Activated CD4-positive, alpha-beta memory T cell treated with anti-CD3 and anti-CD28 coated beads, Interleukin-2, amount 10 ng/mL, durations not matched to agents 7 days and 5 days (primary cell): ENCODE measurements around the gene FAM210A. TPM values are rescaled to one million over a fixed set of nuclear protein-coding genes. Genes with fewer than 3 reads are reported as not detected.
"Not testable (repeated sequence)": the region's sequence is repeated elsewhere in the genome, so short reads cannot be mapped to it uniquely, and the experiment has no call there.

ENCODE experiments used
- CTCF ChIA-PET: fragments of 350-600 bp; sonication (Branson Sonifier 250); formaldehyde crosslinking; loops from one replicate; lab custom pipeline; 2021; ENCODE audit warnings: antibody characterized with exemption, inconsistent platforms; lab: Charles Lee
- POLR2A ChIA-PET: fragments of 350-600 bp; sonication (Branson Sonifier 250); formaldehyde crosslinking; loops from one replicate; lab custom pipeline; 2021; ENCODE audit warnings: antibody characterized with exemption; lab: Charles Lee
- DNase-seq: peaks from one replicate; pipeline ENCODE4 v3.0.0-alpha.2; 2020
- H3K27ac Mint-ChIP-seq: one replicate; pipeline ENCODE4 v1.8.0; 2021; ENCODE audit warnings: mild to moderate bottlenecking, mixed read lengths
- H3K27me3 Mint-ChIP-seq: one replicate; pipeline ENCODE4 v1.8.0; 2021; ENCODE audit warnings: mixed read lengths
- H3K36me3 Mint-ChIP-seq: one replicate; pipeline ENCODE4 v1.8.0; 2021; ENCODE audit warnings: low read depth, mixed read lengths
- H3K4me1 Mint-ChIP-seq: one replicate; pipeline ENCODE4 v1.8.0; 2021; ENCODE audit warnings: mixed read lengths
- H3K4me3 Mint-ChIP-seq: one replicate; pipeline ENCODE4 v1.8.0; 2021; ENCODE audit warnings: mild to moderate bottlenecking, mixed read lengths
- H3K9me3 Mint-ChIP-seq: one replicate; pipeline ENCODE4 v1.8.0; 2021; ENCODE audit warnings: mixed read lengths
- total RNA-seq, 2 experiments: library from RNA; stranded (reverse); gene quantifications; one replicate each; pipeline ENCODE4 v1.2.3, GENCODE V29; 2021

The FAM210A gene
- total RNA-seq, 2 experiments from 2014 or later, result 22.2 to 22.4 TPM

- H3K27me3 Mint-ChIP-seq, result no peaks in the 10 kb centered on the region
- peaks cover 38% of the 10 kb centered on the region for H3K36me3 Mint-ChIP-seq
- CTCF ChIA-PET, result interaction anchor here (1.0 kb wide), 1 partner anchor 117 kb away, joined by 3 read pairs; no protein-coding TSS in a partner anchor
- peak overlapping the region; percentile 72 for H3K4me3 Mint-ChIP-seq
- POLR2A ChIA-PET, result interaction anchor here (0.6 to 1.8 kb wide), 5 partner anchors 10 to 288 kb away, joined by 3 to 16 read pairs (median 4); no protein-coding TSS in a partner anchor
- H3K9me3 Mint-ChIP-seq, result no peaks in the 10 kb centered on the region
- no peak for DNase-seq
- peaks cover 62% of the 10 kb centered on the region for H3K4me1 Mint-ChIP-seq
- H3K27ac Mint-ChIP-seq, result peak overlapping the region; percentile 88
Observed at GRCh38 chr18:13725566-13726231, 659 bp downstream of the FAM210A start.

- no peak for DNase-seq
- POLR2A ChIA-PET, result no interaction called here
- Mint-ChIP-seq H3K27ac (no peak overlapping the region), H3K4me1 (peaks cover 32% of the 10 kb centered on the region), H3K9me3 (peaks cover 9% of the 10 kb centered on the region), H3K27me3 (no peaks in the 10 kb centered on the region), H3K4me3 (no peak overlapping the region), H3K36me3 (peaks cover 49% of the 10 kb centered on the region)
- CTCF ChIA-PET, result no interaction called here
Observed at GRCh38 chr18:13720847-13721246, 5.5 kb downstream of the FAM210A start.

GRCh38 chr18:13720123-13720522 lies 6.2 kb downstream of the FAM210A start:
- DNase-seq, result no peak
- peaks cover 44% of the 10 kb centered on the region for H3K36me3 Mint-ChIP-seq
- CTCF ChIA-PET, result no interaction called here
- peaks cover 9% of the 10 kb centered on the region for H3K9me3 Mint-ChIP-seq
- POLR2A ChIA-PET, result no interaction called here
- no peaks in the 10 kb centered on the region for H3K27me3 Mint-ChIP-seq
- H3K4me1 Mint-ChIP-seq, result peaks cover 25% of the 10 kb centered on the region
- H3K27ac Mint-ChIP-seq, result no peak overlapping the region
- H3K4me3 Mint-ChIP-seq, result no peak overlapping the region

- Mint-ChIP-seq H3K36me3 (peaks cover 31% of the 10 kb centered on the region), H3K27me3 (no peaks in the 10 kb centered on the region), H3K9me3 (peaks cover 9% of the 10 kb centered on the region), H3K27ac (no peak overlapping the region), H3K4me1 (peaks cover 6% of the 10 kb centered on the region), H3K4me3 (no peak overlapping the region)
- POLR2A ChIA-PET, result no interaction called here
- CTCF ChIA-PET, result no interaction called here
- DNase-seq, result no peak
Observed at GRCh38 chr18:13716916-13717315, 9.4 kb downstream of the FAM210A start.

- H3K27ac Mint-ChIP-seq, result no peak overlapping the region
- H3K27me3 Mint-ChIP-seq, result no peaks in the 10 kb centered on the region
- H3K4me3 Mint-ChIP-seq, result no peak overlapping the region
- peaks cover 33% of the 10 kb centered on the region for H3K36me3 Mint-ChIP-seq
- DNase-seq, result no peak
- POLR2A ChIA-PET, result interaction anchor here (0.7 kb wide), 1 partner anchor 11 kb away, joined by 3 read pairs; the partner anchor contains the start of genes FAM210A and RNMT
- H3K4me1 Mint-ChIP-seq, result peaks cover 2% of the 10 kb centered on the region
- CTCF ChIA-PET, result no interaction called here
- peaks cover 16% of the 10 kb centered on the region for H3K9me3 Mint-ChIP-seq
Observed at GRCh38 chr18:13715330-13715729, 11.0 kb downstream of the FAM210A start.

GRCh38 chr18:13713455-13714055 lies 12.8 kb downstream of the FAM210A start:
- no peaks in the 10 kb centered on the region for H3K27me3 Mint-ChIP-seq
- CTCF ChIA-PET, result no interaction called here
- no peak for DNase-seq
- H3K36me3 Mint-ChIP-seq, result peaks cover 35% of the 10 kb centered on the region
- H3K4me3 Mint-ChIP-seq, result no peak overlapping the region
- H3K9me3 Mint-ChIP-seq, result peaks cover 21% of the 10 kb centered on the region
- POLR2A ChIA-PET, result no interaction called here
- no peaks in the 10 kb centered on the region for H3K4me1 Mint-ChIP-seq
- H3K27ac Mint-ChIP-seq, result no peak overlapping the region

GRCh38 chr18:13712400-13713131 lies 13.8 kb downstream of the FAM210A start:
- Mint-ChIP-seq H3K27me3 (no peaks in the 10 kb centered on the region), H3K4me1 (no peaks in the 10 kb centered on the region)
- CTCF ChIA-PET, result no interaction called here

GRCh38 chr18:13710414-13710831 lies 15.9 kb downstream of the FAM210A start:
- no peak overlapping the region for H3K27ac Mint-ChIP-seq
- POLR2A ChIA-PET, result no interaction called here

More at GRCh38 chr18:13712400-13713131, 13.8 kb downstream of the FAM210A start:
- Mint-ChIP-seq H3K36me3 (peaks cover 35% of the 10 kb centered on the region), H3K4me3 (no peak overlapping the region), H3K9me3 (peaks cover 15% of the 10 kb centered on the region), H3K27ac (no peak overlapping the region)
- no peak for DNase-seq
- POLR2A ChIA-PET, result no interaction called here

GRCh38 chr18:13703899-13704298 lies 22.5 kb downstream of the FAM210A start:
- ChIA-PET CTCF (no interaction called here), POLR2A (no interaction called here)
- H3K4me3 Mint-ChIP-seq, result no peak overlapping the region
- H3K4me1 Mint-ChIP-seq, result no peaks in the 10 kb centered on the region
- peaks cover 66% of the 10 kb centered on the region for H3K36me3 Mint-ChIP-seq
- peaks cover 47% of the 10 kb centered on the region for H3K9me3 Mint-ChIP-seq
- H3K27ac Mint-ChIP-seq, result no peak overlapping the region
- H3K27me3 Mint-ChIP-seq, result no peaks in the 10 kb centered on the region
- DNase-seq, result no peak

More at GRCh38 chr18:13710414-13710831, 15.9 kb downstream of the FAM210A start:
- Mint-ChIP-seq H3K27me3 (no peaks in the 10 kb centered on the region), H3K9me3 (peaks cover 20% of the 10 kb centered on the region), H3K4me1 (no peaks in the 10 kb centered on the region), H3K36me3 (peaks cover 39% of the 10 kb centered on the region), H3K4me3 (no peak overlapping the region)
- DNase-seq, result no peak
- CTCF ChIA-PET, result interaction anchor here (1.2 kb wide), 1 partner anchor 12 kb away, joined by 3 read pairs; no protein-coding TSS in a partner anchor

- ChIA-PET POLR2A (no interaction called here), CTCF (no interaction called here)
- Mint-ChIP-seq H3K27me3 (no peaks in the 10 kb centered on the region), H3K4me3 (no peak overlapping the region), H3K27ac (no peak overlapping the region), H3K4me1 (peaks cover 2% of the 10 kb centered on the region), H3K9me3 (peaks cover 42% of the 10 kb centered on the region), H3K36me3 (peaks cover 61% of the 10 kb centered on the region)
- no peak for DNase-seq
Observed at GRCh38 chr18:13700153-13700552, 26.2 kb downstream of the FAM210A start.

GRCh38 chr18:13696961-13697360 lies 29.4 kb downstream of the FAM210A start:
- Mint-ChIP-seq H3K4me3 (no peak overlapping the region), H3K4me1 (peaks cover 2% of the 10 kb centered on the region), H3K27me3 (no peaks in the 10 kb centered on the region), H3K36me3 (peaks cover 56% of the 10 kb centered on the region), H3K27ac (no peak overlapping the region), H3K9me3 (peaks cover 36% of the 10 kb centered on the region)
- ChIA-PET CTCF (no interaction called here), POLR2A (no interaction called here)
- DNase-seq, result no peak

GRCh38 chr18:13695337-13695736 lies 31.0 kb downstream of the FAM210A start:
- H3K4me1 Mint-ChIP-seq, CTCF ChIA-PET, H3K27ac Mint-ChIP-seq, POLR2A ChIA-PET, H3K27me3 Mint-ChIP-seq, H3K4me3 Mint-ChIP-seq, DNase-seq: not testable (repeated sequence)
- H3K9me3 Mint-ChIP-seq, result peaks cover 30% of the 10 kb centered on the region
- peaks cover 43% of the 10 kb centered on the region for H3K36me3 Mint-ChIP-seq

GRCh38 chr18:13690060-13690459 lies 36.3 kb downstream of the FAM210A start:
- H3K27ac Mint-ChIP-seq, H3K4me3 Mint-ChIP-seq, H3K4me1 Mint-ChIP-seq, POLR2A ChIA-PET, CTCF ChIA-PET, H3K27me3 Mint-ChIP-seq, DNase-seq: not testable (repeated sequence)
- H3K9me3 Mint-ChIP-seq, result peaks cover 17% of the 10 kb centered on the region
- peaks cover 30% of the 10 kb centered on the region for H3K36me3 Mint-ChIP-seq
